ENCODE data around the gene AHNAK2. TPM values are rescaled to one million over a fixed set of nuclear protein-coding genes. Genes with fewer than 3 reads are reported as not detected.

Gene AHNAK2
- total RNA-seq, 1 donor from 2014 or later = 24.5 TPM

GRCh38 chr14:104936361-104937155, 41.6 kb downstream of the AHNAK2 start:
- DNase-seq = no peak

- no peak for DNase-seq
Observed at GRCh38 chr14:104935955-104936354, 42.2 kb downstream of the AHNAK2 start.

GRCh38 chr14:104935026-104935650, 43.0 kb downstream of the AHNAK2 start:
- DNase-seq = no peak

GRCh38 chr14:104933746-104934733, 44.1 kb downstream of the AHNAK2 start:
- DNase-seq = no peak

GRCh38 chr14:104932676-104933631, 45.2 kb downstream of the AHNAK2 start:
- peak; percentile 80 for DNase-seq

- DNase-seq = peak; percentile 10
Observed at GRCh38 chr14:104931771-104932675, 46.2 kb downstream of the AHNAK2 start.

GRCh38 chr14:104931304-104931770, 46.8 kb downstream of the AHNAK2 start:
- DNase-seq = no peak

- DNase-seq = no peak
Observed at GRCh38 chr14:104930526-104931303, 47.5 kb downstream of the AHNAK2 start.

- DNase-seq = no peak
Observed at GRCh38 chr14:104929268-104930230, 48.6 kb downstream of the AHNAK2 start.

GRCh38 chr14:104928391-104929133, 49.6 kb downstream of the AHNAK2 start:
- no peak for DNase-seq

GRCh38 chr14:104927901-104928300, 50.3 kb downstream of the AHNAK2 start:
- DNase-seq = no peak

GRCh38 chr14:104927432-104927816, 50.8 kb downstream of the AHNAK2 start:
- DNase-seq = no peak

- no peak for DNase-seq
Observed at GRCh38 chr14:104926619-104927431, 51.3 kb downstream of the AHNAK2 start.

GRCh38 chr14:104925855-104926609, 52.1 kb downstream of the AHNAK2 start:
- DNase-seq = no peak

GRCh38 chr14:104925214-104925854, 52.8 kb downstream of the AHNAK2 start:
- no peak for DNase-seq

Measured in dermis blood vessel endothelial cell (primary cell).